GM12872 (cell line): ENCODE data around the gene ZNF521.

ENCODE experiments used
- TF ChIP-seq, protein P1 (sequence below): IDR thresholded peaks from 3 replicates; pipeline ENCODE4 v1.5.1; 2011; ENCODE audit warnings: low read depth, mild to moderate bottlenecking, low read length, moderate library complexity; ENCODE audit not compliant: insufficient read depth

The ZNF521 gene

DNA sequence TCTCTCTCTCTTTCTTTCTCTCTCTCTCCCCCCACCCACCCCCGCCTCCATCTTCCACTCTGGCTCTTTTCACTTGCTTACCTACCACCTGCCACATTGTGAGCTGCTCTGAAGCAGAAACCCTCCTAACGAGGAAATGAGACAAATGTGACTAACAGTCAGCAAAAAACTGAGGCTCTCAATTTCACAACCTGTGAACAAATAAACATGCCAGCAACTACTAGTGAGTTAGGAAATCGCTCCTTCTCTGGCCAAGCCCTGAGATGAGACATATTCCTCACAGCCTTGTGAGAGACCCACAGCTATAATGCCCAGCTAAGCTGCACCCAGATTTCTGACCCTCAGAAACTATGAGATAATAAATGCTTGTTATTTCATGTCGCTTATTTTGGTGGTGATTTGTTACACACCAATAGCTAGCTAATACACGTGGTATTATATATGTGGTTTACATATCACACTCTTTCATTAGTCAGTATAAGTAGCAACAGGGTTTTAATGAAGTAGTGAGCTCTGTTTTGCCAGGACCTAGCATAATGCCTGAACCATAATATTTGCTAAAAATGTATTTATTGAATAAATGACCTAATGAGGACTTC, 8.4 kb upstream of the ZNF521 start:
- TF ChIP-seq, protein P1, sequence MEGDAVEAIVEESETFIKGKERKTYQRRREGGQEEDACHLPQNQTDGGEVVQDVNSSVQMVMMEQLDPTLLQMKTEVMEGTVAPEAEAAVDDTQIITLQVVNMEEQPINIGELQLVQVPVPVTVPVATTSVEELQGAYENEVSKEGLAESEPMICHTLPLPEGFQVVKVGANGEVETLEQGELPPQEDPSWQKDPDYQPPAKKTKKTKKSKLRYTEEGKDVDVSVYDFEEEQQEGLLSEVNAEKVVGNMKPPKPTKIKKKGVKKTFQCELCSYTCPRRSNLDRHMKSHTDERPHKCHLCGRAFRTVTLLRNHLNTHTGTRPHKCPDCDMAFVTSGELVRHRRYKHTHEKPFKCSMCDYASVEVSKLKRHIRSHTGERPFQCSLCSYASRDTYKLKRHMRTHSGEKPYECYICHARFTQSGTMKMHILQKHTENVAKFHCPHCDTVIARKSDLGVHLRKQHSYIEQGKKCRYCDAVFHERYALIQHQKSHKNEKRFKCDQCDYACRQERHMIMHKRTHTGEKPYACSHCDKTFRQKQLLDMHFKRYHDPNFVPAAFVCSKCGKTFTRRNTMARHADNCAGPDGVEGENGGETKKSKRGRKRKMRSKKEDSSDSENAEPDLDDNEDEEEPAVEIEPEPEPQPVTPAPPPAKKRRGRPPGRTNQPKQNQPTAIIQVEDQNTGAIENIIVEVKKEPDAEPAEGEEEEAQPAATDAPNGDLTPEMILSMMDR: no peak

DNA sequence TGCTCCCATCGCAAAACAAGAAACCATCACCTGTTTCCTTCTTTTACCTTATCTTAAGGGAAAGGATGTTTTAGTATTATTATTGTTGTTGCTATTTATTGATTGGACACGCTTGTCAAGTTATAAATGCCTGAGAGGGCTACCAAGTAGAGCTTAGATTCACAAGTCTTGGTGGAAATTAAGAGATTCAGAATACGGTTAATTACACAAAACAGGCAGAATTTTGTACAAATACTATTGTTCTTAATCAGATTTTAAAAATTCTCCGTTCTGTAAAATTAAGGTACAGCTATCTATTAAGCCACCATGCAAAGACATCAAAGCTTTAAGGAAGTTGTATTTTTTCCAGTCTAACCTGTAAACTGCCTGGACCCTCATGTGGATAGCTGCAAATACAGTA, 1.1 kb upstream of the ZNF521 start:
- TF ChIP-seq, protein P1: no peak

DNA sequence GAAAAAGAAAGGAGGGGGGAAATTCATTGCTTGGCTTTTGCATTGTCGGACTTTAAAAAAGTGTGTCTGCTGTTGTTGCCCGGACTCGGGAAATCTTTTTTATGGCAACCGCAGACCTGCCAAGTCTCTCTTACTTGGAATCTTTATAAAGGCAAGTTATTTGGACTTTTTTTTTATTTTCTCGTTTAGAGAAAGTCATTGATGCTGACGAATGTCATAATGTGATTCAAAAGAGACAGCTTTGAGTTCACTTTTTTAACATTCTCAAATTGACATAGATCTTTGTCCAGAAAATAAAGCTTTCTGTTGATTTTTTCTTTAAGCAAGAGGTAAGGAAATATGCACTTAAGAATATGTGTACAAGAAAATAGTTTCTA, 651 bp upstream of the ZNF521 start:
- TF ChIP-seq, protein P1: 0 out of 3 replicates have a peak, but pooled peaks have one; percentile 5

DNA sequence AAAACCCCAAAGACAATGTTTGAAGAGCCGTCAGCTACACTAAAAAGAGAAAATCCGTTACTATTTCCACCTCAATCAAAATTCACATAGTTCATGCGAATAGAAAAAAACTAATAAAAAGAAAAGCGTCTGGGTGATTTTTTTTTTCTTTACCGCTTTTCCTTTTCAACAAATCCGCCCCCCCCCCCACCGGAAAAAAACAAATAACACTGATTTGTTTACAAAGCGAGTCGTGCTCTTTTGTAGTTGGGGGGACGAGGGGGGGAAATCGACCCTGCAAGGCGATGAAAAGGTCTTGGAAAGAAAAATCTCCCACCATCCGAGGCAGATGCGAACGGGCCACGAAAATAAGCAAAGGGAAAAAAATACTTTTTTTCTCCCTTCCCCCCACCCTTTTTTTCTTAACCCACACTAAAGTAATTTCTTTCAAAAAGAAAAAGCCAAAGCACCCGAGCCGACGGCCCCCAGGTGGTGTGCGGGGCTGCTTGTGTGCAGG, 638 bp downstream of the ZNF521 start:
- TF ChIP-seq, protein P1: no peak

DNA sequence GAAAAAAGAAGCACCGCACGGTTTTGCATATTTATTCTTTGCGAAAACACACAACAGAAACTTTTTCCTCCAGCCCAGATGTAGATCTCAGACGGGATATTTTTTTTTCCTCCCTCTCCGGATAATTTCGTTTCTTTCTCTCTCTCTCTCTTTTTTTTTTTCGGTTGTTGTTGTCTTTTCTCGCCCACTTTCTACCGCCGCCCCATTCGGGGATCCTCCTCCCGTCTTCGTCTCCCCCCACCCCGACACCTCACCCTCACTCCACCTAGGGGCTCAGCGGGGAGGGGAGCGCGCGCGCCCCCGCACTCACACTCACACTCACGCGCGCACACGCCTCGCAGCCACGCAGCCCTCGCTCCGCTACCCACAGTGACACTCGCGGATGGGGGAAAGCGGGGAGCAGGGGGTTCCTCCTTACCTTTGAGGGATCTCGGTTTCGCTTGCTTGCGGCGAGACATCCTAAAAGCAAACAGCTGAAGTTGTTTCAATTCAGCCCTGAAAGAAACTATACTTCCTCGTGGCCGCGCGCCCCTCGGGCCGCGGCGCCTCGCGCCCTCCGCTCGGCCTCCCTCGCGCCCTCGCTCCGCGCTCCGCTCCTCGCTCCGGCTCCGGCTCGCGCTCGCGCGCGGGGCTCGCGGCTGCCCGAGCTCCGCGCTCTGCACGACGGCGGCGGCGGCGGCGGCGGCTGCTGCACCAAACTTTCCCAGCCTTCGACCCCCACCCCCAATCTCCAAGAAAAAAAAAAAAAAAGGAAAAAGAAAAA, 1.3 kb downstream of the ZNF521 start:
- TF ChIP-seq, protein P1: no peak

DNA sequence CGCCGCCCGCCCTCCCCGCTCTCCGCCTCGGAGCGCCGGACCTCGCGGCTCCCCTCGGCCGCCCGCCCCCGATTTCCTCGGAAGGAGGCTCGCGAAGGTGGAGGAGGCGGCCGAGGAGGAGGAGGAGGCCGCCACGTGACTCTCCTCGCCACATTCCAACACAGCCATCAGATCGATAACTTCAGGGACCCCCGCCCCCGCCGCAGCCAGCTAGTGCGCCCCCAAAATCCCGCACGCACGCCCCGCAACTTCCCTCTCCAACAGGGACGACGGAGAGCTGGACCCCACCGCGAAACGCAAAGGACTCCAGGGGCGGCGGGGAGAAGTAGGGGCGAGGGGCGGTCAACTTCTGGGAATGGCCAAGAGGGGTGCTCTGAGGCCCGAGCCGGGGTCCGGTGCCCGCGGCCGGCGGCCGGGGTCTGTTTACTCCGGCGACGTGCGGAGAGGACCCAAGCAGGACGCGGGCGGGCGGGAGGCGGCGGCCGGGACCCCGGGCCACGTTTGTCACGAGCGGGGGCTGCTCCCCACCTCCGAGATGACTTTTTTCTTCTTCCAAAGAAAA, 2.0 kb downstream of the ZNF521 start:
- TF ChIP-seq, protein P1: no peak

DNA sequence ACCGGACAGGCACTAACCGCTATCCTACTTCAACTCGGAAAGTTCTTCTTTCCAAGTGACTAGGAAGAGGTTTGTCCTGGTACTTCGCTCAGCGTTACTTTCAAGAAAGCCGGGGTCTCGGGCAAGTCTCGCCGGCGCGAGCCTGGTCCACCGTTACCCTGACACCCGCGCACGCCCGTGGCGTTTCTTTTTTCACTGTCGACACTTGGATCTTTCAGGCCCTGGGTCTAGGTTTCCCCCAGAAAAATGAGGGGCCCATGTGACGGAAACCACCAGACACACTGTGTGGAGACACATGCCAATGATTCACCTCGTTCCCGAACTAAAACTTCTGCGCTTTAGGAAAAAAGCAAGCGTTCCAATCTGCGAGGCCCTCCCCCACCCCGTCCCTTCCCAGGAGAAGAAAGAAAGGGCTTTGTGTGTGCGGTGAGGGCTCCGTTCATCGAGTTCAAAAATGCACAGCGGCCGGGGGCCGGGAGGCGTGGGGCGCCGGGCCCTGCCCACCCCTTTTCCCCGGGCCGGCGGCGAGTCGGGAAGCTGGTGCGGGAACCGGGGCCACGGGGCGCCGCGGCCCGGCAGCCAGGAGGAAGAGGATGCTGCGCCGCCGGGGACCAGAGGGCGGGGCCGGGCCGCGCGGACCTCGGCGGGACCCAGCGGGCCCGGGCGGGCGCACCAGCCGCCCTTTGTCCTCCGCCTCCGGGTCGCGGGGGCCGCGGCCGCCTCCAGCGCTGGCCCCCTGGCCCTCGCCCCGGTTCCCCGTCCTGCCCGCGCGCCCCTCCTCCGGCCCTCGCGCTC, 2.6 kb downstream of the ZNF521 start:
- TF ChIP-seq, protein P1: no peak
